Kidney (tissue), 14 donors: ENCODE measurements around the gene AURKA. TPM values are rescaled to one million over a fixed set of nuclear protein-coding genes. Genes with fewer than 3 reads are reported as not detected.

ENCODE experiments used
- DNase-seq, 5 donors: peaks; one replicate each; pipeline ENCODE4 v3.0.0-alpha.2; 2013 to 2020
- FAIRE-seq: peaks from 2 replicates; lab custom pipeline; 2012; peaks lifted over from hg19 to GRCh38; lab: Jason Lieb, UNC
- H3K27ac ChIP-seq, 2 donors: one replicate each; pipeline ENCODE4 v1.7.0; 2013; ENCODE audit warnings: low read depth in 2 of 2, low read length in 2 of 2, inconsistent platforms in 1 of 2
- H3K27me3 ChIP-seq: one replicate; pipeline ENCODE4 v1.7.1; 2013; ENCODE audit warnings: low read length, inconsistent platforms; ENCODE audit not compliant: control insufficient read depth, insufficient read depth
- H3K36me3 ChIP-seq, 3 donors: one replicate each; pipeline versions ENCODE4 v1.7.0 to v1.7.1; 2013; ENCODE audit warnings: low read length in 3 of 3, control low read depth in 1 of 3, inconsistent platforms in 1 of 3; ENCODE audit not compliant: insufficient read depth in 3 of 3, control insufficient read depth in 2 of 3
- H3K4me1 ChIP-seq, 3 donors: one replicate each; pipeline versions ENCODE4 v1.7.0 to v1.7.1; 2013; ENCODE audit warnings: low read length in 3 of 3, inconsistent platforms in 1 of 3, low read depth in 1 of 3; ENCODE audit not compliant: control insufficient read depth in 2 of 3, insufficient read depth in 2 of 3
- H3K4me3 ChIP-seq, 3 donors: one replicate each; pipeline versions ENCODE4 v1.7.0 to v1.8.1; 2013; ENCODE audit warnings: low read length in 3 of 3, control low read depth in 1 of 3, inconsistent platforms in 1 of 3
- H3K9ac ChIP-seq, 3 donors: one replicate each; pipeline versions ENCODE4 v1.7.0 to v1.7.1; 2013; ENCODE audit warnings: low read length in 3 of 3, control low read depth in 1 of 3, inconsistent platforms in 1 of 3
- H3K9me3 ChIP-seq, 3 donors: one replicate each; pipeline versions ENCODE4 v1.7.0 to v1.7.1; 2013; ENCODE audit warnings: low read length in 3 of 3, control low read depth in 1 of 3, inconsistent platforms in 1 of 3; ENCODE audit not compliant: control insufficient read depth in 2 of 3, insufficient read depth in 1 of 3
- CTCF ChIP-seq: IDR thresholded peaks from 3 replicates; pipeline ENCODE4 v1.5.1; 2012; ENCODE audit warnings: mild to moderate bottlenecking, moderate library complexity, borderline replicate concordance; ENCODE audit not compliant: insufficient read depth; ENCODE audit errors: extremely low read depth
- intact Hi-C: fragments of 100-400 bp; cut with DNase I; formaldehyde crosslinking; loops from one replicate; pipeline ENCODE4 v1.11.1; 2022
- polyA plus RNA-seq: library from polyadenylated mRNA; stranded (reverse); fragments of 350-450 nt; fragmentation: Illumina TruSeq; extraction: RNeasy Lipid Tissue Mini Kit (QIAGEN cat#74804); gene quantifications from one replicate; pipeline ENCODE4 v1.2.3, GENCODE V29; 2014; ENCODE audit warnings: low read depth, low replicate concordance; ENCODE audit not compliant: insufficient read depth
- total RNA-seq: library from RNA; stranded (reverse); fragmentation: NEBNext Ultra II Directional; extraction: Animal tissue kit (Norgen Biotek cat#: 25700); gene quantifications from one replicate; pipeline ENCODE4 v1.2.1, GENCODE V29; 2021
- donor health status: control.
- donor health status: control.
- donor health status: control.
- donor health status: control.
- donor health status: control.
- donor health status: DM: yes; HTN: yes; CAD: no.
- donor health status: Normal renal cell carcinoma (clear cell type).

The AURKA gene
- total and polyA plus RNA-seq, 2 donors from 2014 or later, result 2.7 to 3.3 TPM

GRCh38 chr20:56430461-56430860, 38.4 kb upstream of the AURKA start:
- H3K9me3 ChIP-seq, result no peaks in the 10 kb centered on the region
- no peak for DNase-seq
- intact Hi-C loops, result no loop called here

GRCh38 chr20:56429941-56430340, 37.9 kb upstream of the AURKA start:
- no peak overlapping the region for H3K9ac ChIP-seq
- no peaks in the 10 kb centered on the region for H3K27me3 ChIP-seq
- H3K27ac ChIP-seq, result no peak overlapping the region
- no peak for FAIRE-seq
- intact Hi-C loops, result no loop called here
- no peak for TF ChIP-seq CTCF
- H3K36me3 ChIP-seq, result no peaks in the 10 kb centered on the region
- DNase-seq, result no peak
- no peak overlapping the region for H3K4me3 ChIP-seq
- H3K9me3 ChIP-seq, result no peaks in the 10 kb centered on the region
- peaks cover 0 to 3% (median 0%) of the 10 kb centered on the region in 3 donors for H3K4me1 ChIP-seq

More at GRCh38 chr20:56430461-56430860, 38.4 kb upstream of the AURKA start:
- no peak for TF ChIP-seq CTCF
- Histone ChIP-seq H3K27me3 (no peaks in the 10 kb centered on the region), H3K4me1 (peaks cover 0 to 3% (median 0%) of the 10 kb centered on the region in 3 donors), H3K4me3 (no peak overlapping the region), H3K9ac (no peak overlapping the region), H3K27ac (no peak overlapping the region), H3K36me3 (no peaks in the 10 kb centered on the region)
- FAIRE-seq, result no peak

GRCh38 chr20:56429502-56429901, 37.5 kb upstream of the AURKA start:
- intact Hi-C loops, result no loop called here
- H3K9me3 ChIP-seq, result no peaks in the 10 kb centered on the region
- no peak for DNase-seq
- no peaks in the 10 kb centered on the region for H3K36me3 ChIP-seq
- peaks cover 0 to 3% (median 0%) of the 10 kb centered on the region in 3 donors for H3K4me1 ChIP-seq
- TF ChIP-seq CTCF, result no peak
- no peak overlapping the region for H3K9ac ChIP-seq
- FAIRE-seq, result no peak
- no peak overlapping the region for H3K4me3 ChIP-seq
- H3K27me3 ChIP-seq, result no peaks in the 10 kb centered on the region
- no peak overlapping the region for H3K27ac ChIP-seq

GRCh38 chr20:56428881-56429280, 36.9 kb upstream of the AURKA start:
- TF ChIP-seq CTCF, result no peak
- H3K27me3 ChIP-seq, result no peaks in the 10 kb centered on the region
- H3K27ac ChIP-seq, result no peak overlapping the region
- H3K4me3 ChIP-seq, result no peak overlapping the region
- H3K4me1 ChIP-seq, result peaks cover 0 to 3% (median 0%) of the 10 kb centered on the region in 3 donors
- no peaks in the 10 kb centered on the region for H3K36me3 ChIP-seq
- H3K9me3 ChIP-seq, result no peaks in the 10 kb centered on the region
- DNase-seq (no peak), FAIRE-seq (no peak)
- intact Hi-C loops, result no loop called here
- H3K9ac ChIP-seq, result no peak overlapping the region
